ENCODE measurements around the gene ERFL.

Gene ERFL

DNA sequence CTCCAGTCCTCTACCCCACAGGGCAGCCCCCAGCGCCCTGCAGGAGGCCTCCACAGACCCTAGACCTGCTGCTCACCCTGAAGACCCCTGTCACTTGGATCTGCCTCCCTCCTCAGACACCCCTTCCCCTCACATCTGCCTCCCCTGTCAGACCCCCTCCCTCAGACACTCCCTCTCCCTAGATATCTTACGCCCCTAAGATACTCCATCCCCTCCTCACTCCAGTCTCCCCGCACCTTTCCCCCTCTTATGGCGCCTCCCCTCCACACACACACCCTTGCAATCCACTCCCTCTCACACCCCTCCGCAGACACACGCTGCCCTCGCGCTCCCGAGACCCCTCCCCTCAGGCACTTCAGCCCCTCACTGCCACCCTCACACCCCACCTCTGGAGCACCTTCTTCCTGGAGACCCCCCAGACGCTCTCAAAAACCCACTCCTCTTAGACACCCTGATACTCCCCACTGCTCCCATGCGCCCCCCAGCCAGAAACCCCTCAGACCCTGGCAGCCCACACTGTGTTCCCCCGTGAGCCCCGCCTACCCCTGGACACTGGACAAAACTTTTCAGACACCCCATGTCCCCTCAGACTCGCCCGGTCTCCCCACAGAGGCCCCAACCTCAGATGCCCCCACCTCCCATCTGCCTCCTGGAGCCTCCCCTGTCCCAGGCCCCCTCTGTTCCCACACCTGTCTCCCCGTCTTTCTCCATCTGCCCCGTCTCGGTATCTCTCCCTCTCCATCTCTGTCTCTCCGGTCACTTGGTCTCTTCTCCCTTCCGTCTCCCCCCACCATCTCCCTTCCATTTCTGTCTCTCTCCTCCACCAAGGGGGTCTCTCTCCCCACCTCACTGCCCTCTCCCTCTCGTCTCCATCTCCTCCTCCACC, 14.5 kb downstream of the ERFL start:
- DNase-seq (ENCODE audit: low read depth) = no peak

DNA sequence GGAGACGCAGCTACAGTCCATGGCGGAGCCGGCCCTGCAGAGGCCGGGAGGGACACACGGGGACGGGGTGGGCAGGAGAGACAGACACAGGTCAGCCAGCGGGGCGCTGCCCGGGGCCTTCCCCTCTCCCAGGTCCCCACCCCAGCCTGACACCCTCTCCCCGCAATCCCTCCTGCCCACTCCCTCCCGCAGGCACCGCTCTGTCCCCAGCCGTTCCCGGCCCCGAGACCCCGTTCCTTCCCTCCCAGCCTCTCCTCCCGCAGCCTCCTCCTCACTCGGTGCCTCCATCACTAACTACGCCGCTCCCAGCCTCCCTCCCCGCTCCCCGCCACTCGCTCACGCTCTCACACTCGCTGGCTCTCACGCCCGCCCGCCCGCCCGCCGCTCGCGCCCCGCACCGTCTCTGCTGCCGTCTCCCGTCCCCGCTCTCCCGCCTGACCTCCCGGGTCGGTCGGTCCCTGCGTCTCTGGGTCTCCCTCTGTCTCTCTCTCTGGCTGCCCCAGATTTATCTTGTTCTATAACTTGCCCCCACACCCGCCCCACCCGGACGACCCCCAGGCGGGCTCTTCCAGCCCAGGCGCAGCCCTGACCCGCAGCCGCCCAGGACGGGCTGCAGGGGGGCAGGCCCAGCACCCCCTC, 15.2 kb downstream of the ERFL start:
- no peak for DNase-seq (ENCODE audit: low read depth)

DNA sequence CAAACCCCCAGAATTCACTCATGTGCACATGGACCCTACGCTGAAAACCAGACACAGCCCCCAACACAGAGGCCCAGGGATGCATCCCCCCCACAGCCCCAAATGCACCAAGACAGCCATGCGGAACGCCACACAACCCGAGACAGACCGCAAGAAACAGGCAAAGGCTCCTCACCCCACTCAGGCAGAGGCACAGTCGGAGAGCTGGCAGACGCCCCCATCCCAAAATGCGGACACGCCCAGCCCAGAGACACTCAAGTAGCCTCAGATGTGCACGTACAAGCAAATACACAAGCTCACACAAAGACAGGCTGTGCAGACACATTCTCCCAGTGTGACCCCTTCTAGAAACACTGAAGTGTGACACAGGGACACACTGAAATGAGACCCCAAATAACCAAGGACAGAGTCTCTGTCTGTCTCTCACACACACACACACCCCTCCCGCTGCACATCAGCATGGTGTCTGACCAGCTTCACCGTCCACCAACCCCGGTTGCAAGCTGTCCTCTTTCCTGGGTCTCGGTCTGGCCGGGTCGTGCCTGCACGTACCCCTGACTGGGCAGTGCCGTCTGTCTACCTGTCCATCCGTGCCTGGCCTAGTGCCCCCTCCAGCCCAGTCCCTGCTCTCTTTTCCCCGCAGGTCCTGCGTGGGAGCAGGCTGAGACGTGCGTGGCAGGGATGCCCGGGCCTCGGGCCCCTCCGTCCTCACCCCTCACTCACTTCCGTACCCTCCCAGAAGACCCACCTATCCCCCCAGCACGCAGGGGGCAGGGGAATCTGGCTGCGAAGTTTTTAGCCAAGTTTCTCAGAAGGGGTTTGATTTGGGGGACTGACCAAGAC, 16.1 kb downstream of the ERFL start:
- no peak for DNase-seq (ENCODE audit: low read depth)

DNA sequence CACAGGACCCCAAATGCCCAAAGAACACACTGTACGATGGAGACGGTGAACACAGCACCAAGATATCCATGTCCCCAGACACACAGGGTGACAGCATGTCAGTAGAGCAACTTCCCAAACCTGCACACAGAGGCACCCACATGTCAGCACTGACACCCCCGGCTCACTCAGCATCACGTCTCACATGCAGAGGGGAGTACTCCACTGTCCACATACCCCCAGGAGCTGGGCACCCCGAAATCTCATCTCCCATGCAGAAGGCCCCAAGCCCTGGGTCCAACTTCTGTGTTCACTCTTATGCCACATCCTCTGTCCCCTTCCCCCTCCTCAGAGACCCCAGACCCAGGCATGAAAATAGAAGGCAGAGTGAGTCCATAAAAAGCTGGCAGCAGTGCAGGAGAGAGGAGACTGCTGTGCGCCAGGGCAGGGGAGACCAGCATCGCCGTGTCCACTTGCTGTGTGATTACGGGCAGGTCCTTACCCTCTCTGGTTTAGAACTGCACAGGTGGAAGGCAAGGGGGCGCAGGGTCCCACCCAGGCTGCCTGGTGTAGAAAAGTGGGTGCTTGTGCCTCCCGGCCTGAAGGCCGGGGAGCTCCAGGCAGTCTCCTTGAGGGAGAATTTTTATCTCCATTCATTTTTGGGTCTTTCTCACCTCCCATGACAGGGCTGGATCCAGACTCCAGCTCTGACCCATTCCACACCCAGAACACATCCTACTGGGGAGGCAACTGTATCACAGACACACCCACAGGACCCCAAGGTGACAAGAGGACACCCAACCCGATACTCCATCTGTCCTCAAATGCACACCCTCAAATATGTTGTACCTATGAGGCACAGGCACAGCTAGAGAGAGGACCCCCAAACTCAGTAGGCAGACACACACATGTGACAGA, 17.0 kb downstream of the ERFL start:
- no peak for DNase-seq (ENCODE audit: low read depth)

DNA sequence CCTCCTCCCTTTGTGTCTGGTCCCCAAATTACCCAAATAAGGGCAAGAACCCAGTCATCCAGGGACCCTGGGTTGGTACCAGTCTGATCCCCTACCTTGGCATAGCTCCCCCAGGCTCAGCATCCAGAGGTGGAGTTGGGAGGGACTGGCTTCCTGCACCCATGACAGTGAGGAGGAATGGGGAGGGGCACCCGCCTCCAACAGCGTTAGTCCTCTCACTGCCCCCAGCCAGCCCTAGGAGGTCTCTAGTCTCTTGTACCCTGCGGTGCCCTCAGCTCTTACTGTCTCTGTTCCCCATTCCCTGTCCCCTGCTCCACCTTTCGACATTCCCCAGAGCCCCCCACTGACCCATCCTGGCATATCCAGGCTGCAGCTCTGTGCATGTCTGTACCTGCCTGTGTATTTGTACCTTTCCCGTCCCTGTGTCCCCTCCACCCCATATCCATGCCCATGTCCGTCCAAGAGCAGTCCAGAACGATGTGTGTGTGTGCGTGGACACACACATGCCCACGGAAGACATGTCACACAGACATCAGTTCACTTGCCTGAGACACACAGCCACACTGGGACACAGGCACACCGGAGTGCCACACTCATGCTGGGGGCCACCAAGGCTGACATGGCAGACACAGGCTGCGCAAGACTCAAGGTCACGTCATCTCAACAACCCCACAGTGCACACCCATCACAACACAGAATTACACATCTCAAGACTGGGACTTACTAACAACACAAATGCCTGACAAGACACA, 17.8 kb downstream of the ERFL start:
- DNase-seq (ENCODE audit: low read depth) = no peak

DNA sequence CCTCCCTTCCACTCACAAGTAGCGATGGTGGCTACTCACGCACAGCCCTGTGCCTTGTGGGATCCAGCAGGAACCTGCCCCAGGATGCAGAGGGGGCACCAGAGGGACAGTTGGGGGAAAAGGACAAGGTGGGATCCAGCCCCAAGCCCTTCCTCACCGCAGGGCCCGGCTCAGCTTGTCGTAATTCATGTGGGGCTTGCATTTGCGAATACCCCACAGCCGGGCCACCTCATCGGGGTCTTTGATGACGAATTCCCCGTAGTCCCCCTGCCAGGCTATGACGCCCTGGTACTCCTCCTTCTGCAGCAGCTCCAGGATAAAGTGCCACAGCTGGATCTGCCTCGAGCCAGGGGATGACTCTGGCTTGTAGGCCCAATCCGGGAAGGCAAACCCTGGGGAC, 18.5 kb downstream of the ERFL start:
- DNase-seq (ENCODE audit: low read depth) = no peak

DNA sequence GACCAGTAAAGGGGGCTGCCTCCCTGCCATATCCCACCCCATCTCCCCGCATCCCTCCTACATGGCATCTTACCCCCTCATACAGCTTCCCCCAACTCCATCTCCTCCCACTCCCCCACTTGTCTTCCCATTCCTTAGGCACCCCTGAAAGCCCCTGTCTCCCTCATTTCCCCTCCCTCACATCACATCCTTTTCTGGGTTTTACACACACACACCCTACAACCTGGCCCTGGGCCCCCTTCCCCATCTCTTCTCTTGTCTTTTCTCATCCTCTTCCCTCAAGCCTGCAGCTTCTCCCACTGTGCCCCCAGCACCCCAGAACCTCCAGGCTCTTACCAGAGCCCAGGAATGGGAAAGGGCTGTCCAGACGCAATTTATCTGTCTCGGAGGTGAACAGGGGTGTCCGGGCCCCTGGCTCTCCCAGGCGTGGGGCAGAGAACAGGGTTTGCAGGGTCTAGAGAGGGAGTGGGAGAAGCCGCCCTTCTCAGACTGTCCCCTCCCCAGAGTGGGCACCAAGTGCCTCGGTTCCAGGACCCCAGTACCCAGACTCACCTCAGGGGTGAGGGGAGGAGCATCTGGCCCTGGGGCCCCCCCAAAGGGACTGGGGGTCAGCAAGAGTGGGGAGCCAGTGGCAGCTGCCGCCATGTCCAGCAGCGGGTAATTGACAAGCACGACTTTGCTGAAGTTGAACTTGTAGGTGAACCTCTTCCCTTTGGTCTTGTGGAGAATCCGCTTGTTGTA, 19.4 kb downstream of the ERFL start:
- DNase-seq (ENCODE audit: low read depth) = no peak

DNA sequence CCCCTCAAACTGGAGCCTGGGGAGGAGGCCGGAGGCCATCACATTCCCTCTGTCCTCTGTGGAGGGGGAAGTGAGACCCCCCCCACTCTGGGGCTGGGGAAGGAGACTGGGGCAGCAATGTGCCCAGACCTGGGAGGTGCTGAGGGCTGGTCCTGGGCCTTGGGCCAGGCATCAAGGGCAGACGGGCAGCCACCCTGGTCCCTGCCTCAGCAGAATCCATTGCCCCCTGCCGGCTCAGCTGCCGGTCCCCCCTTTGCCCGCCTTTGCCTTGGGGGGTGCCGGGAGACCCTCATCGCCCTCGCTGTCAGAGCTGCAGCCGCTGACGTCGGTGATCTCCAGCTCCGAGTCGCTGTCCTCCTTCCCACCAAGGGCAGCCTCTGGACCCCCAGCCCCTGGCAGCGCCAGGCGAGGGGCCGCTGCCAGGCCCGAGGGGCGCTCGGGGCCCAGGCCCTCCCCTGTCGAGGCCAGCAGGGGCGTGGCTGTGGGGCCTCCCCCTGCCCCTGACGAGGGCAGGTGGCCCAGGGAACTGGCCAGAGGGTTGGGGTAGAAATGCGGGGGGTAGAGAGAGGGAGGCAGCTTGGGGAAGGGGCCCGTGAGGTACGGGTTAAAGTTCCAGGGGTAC, 20.1 kb downstream of the ERFL start:
- DNase-seq (ENCODE audit: low read depth) = no peak

DNA sequence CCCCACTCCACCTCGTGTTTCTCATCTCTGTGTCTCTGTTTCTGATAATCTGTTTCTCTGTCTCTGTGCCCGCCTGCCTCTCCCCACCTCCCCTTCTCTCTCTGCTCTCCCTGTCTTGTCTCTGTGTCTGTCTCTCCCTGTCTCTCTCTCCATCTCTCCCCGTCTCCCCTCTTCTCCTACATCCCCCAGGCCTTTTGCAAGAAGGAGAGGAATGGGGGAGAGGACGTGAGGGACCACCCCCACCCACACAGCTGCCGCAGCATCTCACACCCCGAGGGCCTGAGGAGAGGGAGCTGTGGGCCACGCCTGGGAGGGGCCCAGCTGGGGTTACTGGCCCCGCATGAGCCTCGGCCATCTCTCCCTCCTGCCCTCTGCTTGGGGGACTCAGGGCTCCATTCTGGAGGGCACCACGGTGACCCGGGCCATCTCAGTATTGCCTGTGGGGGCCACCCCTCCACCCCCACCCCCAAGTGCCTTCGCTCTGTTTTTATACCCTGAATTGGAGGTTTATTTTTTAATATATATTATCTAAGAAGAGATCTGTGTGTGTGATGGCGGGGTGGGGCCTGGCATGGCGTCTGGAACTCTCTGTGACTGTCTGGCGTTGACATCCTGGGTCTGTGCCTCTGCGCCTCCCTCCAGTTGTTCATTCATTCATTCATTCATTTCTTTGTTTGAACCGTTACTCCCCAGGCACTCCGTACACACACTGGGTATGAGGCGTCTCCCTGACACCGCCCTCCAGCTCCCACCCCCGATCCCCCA, 21.2 kb downstream of the ERFL start:
- DNase-seq (ENCODE audit: low read depth) = no peak

DNA sequence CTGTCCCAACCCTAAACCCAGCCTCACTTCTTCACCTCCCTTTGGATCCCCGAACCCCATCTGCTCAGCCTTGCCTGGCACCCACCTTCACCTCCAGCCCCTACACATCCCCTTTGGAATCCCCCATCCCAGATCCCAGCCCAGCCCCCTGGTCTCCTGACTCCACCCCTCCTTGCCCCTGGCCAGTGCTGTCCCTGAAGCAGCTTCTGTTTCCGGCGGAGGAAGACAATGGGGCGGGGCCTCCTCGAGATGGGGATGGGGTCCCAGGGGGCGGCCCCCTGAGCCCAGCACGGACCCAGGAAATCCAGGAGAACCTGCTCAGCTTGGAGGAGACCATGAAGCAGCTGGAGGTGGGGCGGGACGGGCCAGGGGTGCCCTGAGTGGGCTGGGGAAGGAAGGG, 22.0 kb downstream of the ERFL start:
- no peak for DNase-seq (ENCODE audit: low read depth)

DNA sequence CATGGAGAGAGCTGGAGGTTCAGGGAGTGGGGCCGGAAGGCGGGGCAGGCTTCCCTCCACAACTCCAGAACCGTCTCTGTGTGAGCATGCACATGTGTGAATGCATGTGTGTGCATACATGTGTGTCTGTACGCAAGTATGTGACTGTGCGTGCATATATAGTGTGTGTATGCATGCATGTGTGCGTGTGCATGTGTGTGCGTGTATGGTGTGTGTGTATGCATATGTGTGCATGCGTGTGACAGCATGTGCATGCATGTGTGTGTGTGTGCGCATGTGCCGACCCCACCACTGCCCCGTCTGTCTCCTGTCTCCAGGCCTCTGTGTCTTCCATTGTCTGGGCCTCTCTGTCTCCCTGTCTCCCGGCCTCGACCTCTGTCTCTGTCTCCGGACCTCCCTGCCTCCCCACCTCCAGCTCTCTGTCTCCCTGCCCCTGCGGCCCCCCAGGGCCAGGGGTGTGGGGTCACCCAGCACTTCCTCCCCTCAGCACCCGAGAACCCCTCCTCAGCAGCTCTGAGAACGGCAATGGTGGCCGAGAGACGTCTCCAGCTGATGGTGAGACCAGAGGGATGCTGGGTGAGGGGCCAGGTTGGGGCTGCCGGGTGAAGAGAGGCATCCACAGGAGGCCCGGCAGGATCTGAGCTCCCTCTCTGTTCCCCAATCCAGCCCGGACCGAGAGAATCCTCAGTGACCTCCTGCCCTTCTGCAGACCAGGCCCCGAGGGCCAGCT, 22.8 kb downstream of the ERFL start:
- DNase-seq (ENCODE audit: low read depth) = no peak

DNA sequence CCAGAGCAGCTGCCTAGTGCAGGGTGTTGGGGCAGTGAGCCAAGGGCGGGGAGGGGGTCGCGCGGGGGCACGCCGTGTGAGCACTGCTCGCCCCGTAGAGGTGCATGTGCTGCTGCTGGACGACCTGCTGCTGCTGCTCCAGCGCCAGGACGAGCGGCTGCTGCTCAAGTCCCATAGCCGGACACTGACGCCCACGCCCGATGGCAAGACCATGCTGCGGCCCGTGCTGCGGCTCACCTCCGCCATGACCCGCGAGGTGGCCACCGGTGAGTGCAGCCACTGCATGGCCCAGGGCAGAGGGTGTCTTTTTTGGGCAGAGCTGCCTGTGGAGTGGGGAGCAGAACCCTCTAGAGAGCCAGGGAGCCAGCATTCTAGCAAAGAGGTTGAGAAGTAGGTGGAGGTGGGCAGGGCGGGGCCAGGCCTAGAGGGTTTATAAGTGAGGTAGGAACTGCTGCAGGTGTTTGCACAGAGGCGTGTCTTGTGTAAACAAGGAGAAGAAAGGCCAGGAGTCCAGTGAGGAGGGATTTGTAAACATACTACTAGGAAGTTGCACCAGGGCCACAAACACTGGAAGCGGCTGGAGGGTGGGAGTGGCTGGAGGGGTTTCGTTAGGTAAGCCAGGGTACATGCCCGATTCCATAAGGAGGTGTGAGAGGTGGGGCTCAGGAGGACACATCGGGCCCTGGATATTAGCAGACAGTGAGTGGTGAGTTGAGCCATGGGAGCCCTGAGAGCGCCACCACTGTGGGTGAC, 24.0 kb downstream of the ERFL start:
- DNase-seq (ENCODE audit: low read depth) = no peak

DNA sequence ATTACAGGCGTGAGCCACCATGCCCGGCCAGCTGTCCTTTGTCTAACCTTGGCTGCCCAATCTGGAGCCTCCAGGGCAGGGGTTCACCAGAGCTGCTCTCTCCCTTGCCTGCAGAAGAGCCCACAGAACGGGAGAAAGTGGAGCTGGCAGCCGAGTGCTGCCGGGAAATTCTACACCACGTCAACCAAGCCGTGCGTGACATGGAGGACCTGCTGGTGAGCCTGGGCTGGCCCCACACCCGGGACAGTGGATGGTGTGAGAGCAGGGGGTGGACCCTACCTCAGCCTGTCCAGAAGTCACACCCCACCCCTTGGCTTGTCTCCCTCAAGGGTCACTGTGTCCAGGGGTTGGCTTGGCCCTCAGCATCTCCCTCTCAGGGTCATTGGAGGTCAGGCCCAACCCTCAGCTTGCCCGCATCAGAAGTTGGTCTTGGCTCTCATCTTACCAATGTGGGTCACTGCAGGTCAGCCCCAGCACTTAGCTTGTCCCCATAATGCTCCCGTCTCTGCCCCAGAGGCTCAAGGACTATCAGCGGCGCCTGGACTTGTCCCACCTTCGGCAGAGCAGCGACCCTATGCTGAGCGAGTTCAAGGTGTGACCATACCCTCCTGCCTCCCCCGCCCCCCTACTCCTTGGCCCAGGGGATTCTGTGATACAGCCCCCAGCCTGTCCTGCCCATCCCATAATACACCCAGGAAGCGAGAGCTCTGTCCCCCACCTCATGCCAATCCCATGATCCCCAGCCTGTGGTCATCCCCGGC, 24.9 kb downstream of the ERFL start:
- no peak for DNase-seq (ENCODE audit: low read depth)

DNA sequence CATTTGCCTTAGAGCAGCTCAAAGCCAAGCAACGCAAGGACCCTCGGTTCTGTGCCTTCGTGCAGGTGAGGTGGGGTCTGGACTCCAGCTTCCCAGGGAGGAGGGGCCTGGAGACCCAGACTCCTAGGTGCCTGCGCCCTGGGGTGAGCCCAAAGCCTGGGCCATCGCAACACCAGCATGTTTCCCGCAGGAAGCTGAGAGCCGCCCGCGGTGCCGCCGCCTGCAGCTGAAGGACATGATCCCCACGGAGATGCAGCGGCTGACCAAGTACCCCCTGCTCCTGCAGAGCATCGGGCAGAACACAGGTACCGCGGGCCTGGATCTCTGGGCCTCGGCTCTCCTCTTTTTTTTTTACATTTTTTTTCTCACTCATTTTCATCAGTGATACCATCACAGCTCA, 25.7 kb downstream of the ERFL start:
- no peak for DNase-seq (ENCODE audit: low read depth)

DNA sequence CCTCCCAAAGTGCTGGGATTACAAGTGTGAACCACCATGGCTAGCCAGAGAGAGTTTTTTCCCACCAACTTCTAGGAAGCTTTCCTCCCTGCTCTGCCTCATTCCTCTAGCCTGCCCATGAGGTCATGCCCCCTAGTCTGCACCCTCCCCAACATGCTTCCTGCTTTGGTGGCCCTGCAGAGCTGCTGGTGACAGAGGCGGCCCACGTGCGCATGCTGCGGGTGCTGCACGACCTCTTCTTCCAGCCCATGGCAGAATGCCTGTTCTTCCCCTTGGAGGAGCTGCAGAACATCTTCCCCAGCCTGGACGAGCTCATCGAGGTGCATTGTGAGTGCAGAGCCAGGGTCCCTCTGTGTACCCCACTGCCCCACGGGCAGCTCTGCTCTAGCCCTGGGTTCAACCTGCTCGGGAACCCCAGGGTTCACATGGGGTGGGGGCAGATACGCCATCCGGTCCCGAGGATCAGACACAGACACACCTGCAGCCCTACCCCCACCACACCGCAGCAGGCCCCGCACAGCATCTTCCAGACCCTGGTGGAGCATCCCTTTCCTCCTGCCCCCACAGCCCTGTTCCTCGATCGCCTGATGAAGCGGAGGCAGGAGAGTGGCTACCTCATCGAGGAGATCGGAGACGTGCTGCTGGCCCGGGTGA, 26.4 kb downstream of the ERFL start:
- DNase-seq (ENCODE audit: low read depth) = no peak

DNA sequence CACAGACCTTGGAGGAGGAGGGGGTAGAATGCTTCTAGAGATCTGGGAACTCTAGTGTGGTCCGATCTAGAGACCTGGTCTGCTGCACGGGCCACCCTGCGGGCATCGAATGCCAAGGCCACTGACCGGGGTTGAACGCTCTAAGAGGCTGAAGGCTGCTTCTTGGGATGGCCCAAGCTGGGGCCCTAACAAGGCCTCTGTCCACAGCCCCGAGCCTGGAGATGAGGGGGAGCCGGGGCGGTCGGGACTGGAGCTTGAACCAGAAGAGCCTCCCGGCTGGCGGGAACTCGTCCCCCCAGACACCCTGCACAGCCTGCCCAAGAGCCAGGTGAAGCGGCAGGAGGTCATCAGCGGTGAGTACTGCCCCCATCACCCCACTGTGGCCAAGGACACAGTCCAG, 30.0 kb downstream of the ERFL start:
- DNase-seq (ENCODE audit: low read depth) = no peak

All from activated T-helper 1 cell treated with Interleukin-2 at 50 U/mL for 16 hours (primary cell).